ENCODE results near the gene SREK1IP1. TPM values are rescaled to one million over a fixed set of nuclear protein-coding genes. Genes with fewer than 3 reads are reported as not detected.
A peak's percentile ranks its signal among the peaks of the same experiment; 100 is the strongest.

The SREK1IP1 gene
- total and polyA plus RNA-seq, 9 of the 15 experiments (the other 6 are each of a cell fraction or from before 2014, with no cell fraction given) = 6.9 to 45.2 (median 21.7) TPM

DNA sequence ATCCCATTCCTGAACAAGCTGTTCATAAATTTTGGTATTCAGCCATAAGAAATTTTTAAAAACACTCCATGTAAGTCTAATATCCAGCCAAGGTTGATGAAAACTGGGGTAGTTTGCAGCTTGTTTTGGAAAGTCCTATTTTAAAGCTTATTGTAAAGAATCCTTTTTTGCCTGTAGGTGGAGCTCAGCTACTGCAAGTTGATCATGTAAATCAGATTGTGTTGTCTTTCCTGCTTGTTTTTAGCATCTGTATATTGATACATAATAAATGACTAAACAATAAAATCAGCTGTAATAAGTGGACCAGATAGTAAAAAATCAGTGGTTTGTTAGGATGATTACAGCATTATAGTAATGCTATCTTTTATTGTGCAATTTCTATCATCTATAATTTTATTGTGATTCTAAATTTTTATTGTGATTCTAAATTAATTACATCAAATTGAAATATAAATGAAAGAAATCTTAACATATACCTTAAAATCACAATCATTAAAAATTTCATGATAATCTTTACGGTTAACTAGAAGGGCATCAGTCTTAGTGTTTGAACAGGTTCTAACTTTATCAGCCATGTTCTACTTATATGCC is 42.7 kb upstream of the SREK1IP1 start:
- Histone ChIP-seq H3K27me3 (ENCODE audit: control insufficient read depth in 2 of 2, insufficient read depth in 2 of 2, low read length in 2 of 2) (no peaks in the 10 kb centered on the region), H3K4me1 (replicated peaks in 1 of 2; ENCODE audit: control insufficient read depth in 2 of 2, insufficient read depth in 2 of 2, low read length in 2 of 2) (no peaks in the 10 kb centered on the region), H2AFZ (ENCODE audit: low read depth, low read length) (no peak overlapping the region), H3K9me3 (replicated peaks; ENCODE audit: control insufficient read depth, insufficient read depth, low read depth, low read length) (no peaks in the 10 kb centered on the region), H3K79me2 (ENCODE audit: control insufficient read depth, insufficient read depth, low read length) (no peaks in the 10 kb centered on the region), H4K20me1 (replicated peaks; ENCODE audit: control insufficient read depth, insufficient read depth, low read length) (no peaks in the 10 kb centered on the region), H3K27ac (ENCODE audit: extremely low read depth, low read depth, low read length) (no peak overlapping the region), H3K9ac (ENCODE audit: insufficient read depth in 1 of 2, low read depth in 2 of 2, low read length in 2 of 2) (no peak overlapping the region), H3K4me2 (ENCODE audit: insufficient read depth, low read length) (no peak overlapping the region), H3K36me3 (ENCODE audit: control insufficient read depth, insufficient read depth, low read length) (peaks cover 4% of the 10 kb centered on the region; the same call in 2 of the 3 replicates), H3K9me1 (ENCODE audit: control insufficient read depth, insufficient read depth, low read length) (no peaks in the 10 kb centered on the region), H3K4me3 (no peak overlapping the region)
- intact Hi-C loops (cut with micrococcal nuclease) = loop anchor here (1.0 to 10.0 kb wide), 4 partner anchors 134 to 672 kb away; no protein-coding TSS in a partner anchor
- POLR2A ChIA-PET = interaction anchor here (0.6 to 1.6 kb wide), 3 partner anchors 65 to 1688 kb away, joined by 3 to 4 read pairs (median 3); no protein-coding TSS in a partner anchor
- in situ Hi-C loops (cut with MboI) = no loop called here
- DNase-seq (ENCODE audit: extremely low read depth in 1 of 4, low spot score in 3 of 4) (peak; percentile 19 to 56 (median 36)), FAIRE-seq (peak; percentile 81), ATAC-seq (peak; percentile 77)
- CTCF ChIA-PET (ENCODE audit: low intra/inter-chr PET ratio) = interaction anchor here (1.6 to 2.7 kb wide), 2 partner anchors 672 to 777 kb away, joined by 9 to 16 read pairs; no protein-coding TSS in a partner anchor
- BruUV-seq (replicated peaks) = no TSS peak
- WGBS (ENCODE audit: insufficient coverage, low coverage, missing lambda C conversion rate) = 81% methylated on average over 1 of the region's 1 CpG
- peak; percentile 12; the same call in 1 of the 2 replicates for TF ChIP-seq JUND (IDR thresholded peaks at IDR 0.05; ENCODE audit: borderline replicate concordance, low read depth, low read length)
- TF ChIP-seq JUND (tag; IDR thresholded peaks at IDR 0.05; ENCODE audit: borderline replicate concordance, low read depth, low read length) = no peak
- TF ChIP-seq, protein P1, sequence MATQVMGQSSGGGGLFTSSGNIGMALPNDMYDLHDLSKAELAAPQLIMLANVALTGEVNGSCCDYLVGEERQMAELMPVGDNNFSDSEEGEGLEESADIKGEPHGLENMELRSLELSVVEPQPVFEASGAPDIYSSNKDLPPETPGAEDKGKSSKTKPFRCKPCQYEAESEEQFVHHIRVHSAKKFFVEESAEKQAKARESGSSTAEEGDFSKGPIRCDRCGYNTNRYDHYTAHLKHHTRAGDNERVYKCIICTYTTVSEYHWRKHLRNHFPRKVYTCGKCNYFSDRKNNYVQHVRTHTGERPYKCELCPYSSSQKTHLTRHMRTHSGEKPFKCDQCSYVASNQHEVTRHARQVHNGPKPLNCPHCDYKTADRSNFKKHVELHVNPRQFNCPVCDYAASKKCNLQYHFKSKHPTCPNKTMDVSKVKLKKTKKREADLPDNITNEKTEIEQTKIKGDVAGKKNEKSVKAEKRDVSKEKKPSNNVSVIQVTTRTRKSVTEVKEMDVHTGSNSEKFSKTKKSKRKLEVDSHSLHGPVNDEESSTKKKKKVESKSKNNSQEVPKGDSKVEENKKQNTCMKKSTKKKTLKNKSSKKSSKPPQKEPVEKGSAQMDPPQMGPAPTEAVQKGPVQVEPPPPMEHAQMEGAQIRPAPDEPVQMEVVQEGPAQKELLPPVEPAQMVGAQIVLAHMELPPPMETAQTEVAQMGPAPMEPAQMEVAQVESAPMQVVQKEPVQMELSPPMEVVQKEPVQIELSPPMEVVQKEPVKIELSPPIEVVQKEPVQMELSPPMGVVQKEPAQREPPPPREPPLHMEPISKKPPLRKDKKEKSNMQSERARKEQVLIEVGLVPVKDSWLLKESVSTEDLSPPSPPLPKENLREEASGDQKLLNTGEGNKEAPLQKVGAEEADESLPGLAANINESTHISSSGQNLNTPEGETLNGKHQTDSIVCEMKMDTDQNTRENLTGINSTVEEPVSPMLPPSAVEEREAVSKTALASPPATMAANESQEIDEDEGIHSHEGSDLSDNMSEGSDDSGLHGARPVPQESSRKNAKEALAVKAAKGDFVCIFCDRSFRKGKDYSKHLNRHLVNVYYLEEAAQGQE (IDR thresholded peaks at IDR 0.05; ENCODE audit: borderline replicate concordance) = peak; percentile 65; the same call in 1 of the 2 replicates
- TF ChIP-seq, protein P1 (CRISPR knock-in tag; IDR thresholded peaks at IDR 0.05; ENCODE audit: low read depth) = no peak
- TF ChIP-seq CTCF (IDR thresholded peaks at IDR 0.05 in 2 of 3, conservative IDR thresholded peaks at IDR 0.05 in 1 of 3; ENCODE audit: insufficient read depth in 2 of 3, low read depth in 1 of 3, low read length in 3 of 3) = peak; percentile 37 to 81 (median 48); a peak in 5 of 6 replicates
- peak; percentile 67 for TF ChIP-seq DEAF1 (CRISPR knock-in tag; IDR thresholded peaks at IDR 0.05)
- TF ChIP-seq CBFA2T3 (IDR thresholded peaks at IDR 0.05) = no peak
- TF ChIP-seq CEBPG (CRISPR knock-in tag; IDR thresholded peaks at IDR 0.05) = no peak
- TF ChIP-seq CEBPG (tag; conservative IDR thresholded peaks at IDR 0.05 in 1 of 2, IDR thresholded peaks at IDR 0.05 in 1 of 2) = peak; percentile 18 to 77; a peak in 2 of 4 replicates
- no peak for TF ChIP-seq U2AF2 (optimal IDR thresholded peaks at IDR 0.05; ENCODE audit: low read depth, low read length)
